ENCODE data around the gene CHCHD6.
A peak's percentile ranks its signal among the peaks of the same experiment; 100 is the strongest.

CHCHD6 gene

GRCh38 chr3:126994661-126995245 lies 290.7 kb downstream of the CHCHD6 start:
- no peak for DNase-seq (ENCODE audit: low spot score)

DNA sequence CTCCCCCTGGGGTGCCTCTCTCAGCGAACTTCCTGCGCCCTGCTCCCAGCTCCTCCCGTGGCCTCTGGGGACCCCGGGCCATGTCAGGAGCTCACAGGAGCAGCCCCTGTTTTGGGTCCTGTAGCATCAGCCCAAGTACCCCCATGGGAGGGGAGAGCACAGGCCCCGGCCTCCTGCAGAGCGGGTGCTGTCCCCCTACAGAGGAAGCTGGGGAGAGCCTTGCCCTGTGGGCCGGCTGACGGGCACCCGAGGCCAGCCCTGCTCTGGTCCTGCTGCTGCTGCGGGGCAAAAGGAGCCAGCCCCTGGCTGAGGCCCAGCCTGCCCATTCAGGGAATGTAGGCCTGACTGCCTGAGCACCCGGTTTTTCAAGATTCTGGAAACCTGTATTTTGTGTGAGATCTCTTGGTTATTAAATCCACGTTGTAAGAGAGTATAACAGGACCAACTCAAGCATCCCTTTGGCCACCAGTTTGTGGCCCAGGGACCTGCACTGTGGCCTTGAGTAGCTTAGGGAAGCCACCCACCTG lies 291.3 kb downstream of the CHCHD6 start:
- DNase-seq (ENCODE audit: low spot score), result no peak

DNA sequence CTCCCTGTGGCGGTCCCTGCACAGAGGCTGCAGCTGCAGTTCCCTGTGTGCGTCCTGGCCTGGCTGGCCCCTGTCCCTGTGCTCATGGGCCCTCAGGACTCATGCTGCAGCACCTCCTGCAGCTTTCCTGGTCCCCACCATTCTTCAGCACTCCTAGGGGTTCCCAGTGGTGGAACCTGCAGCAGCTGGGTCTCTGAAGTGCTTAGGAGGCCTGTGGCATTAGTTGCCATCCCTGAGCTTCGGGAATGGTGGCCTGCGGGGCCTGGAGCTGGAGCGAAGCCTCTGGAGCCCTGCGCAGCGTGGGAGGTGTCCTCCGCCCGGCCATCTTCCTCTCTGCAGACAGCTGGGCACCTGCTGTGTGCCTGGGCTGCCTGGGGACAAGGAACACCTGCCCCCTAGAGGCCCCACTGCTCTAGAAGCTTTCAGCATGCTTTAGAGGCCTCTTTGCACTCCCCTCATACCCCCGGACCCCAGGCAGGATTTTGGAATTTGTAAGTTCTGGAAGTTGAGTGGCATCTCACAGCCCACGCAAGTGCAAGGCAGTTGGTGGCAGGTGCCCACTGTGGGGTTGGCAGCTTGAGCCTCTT lies 292.0 kb downstream of the CHCHD6 start:
- DNase-seq (ENCODE audit: low spot score), result no peak

DNA sequence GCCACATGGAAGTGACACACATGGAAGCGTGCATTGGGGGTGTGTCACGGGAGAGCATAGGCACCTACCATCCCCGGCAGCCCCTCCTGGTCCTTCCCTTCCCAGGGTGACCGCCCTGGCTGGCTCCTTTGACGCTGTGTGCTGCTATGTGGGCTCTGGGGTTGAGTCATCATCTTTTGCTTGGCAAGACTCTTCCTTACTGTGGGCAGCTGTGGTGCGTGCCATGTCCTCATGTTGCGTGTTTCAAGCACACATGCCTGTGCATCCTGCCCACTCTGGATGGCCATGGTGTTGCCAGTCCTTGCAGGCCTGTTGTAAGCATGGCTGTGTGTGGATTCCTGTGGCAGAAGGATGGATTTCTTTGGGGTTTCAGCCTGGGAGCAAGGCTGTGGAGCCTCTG lies 292.9 kb downstream of the CHCHD6 start:
- no peak for DNase-seq (ENCODE audit: low spot score)

GRCh38 chr3:126997455-126998038 lies 293.5 kb downstream of the CHCHD6 start:
- no peak for DNase-seq (ENCODE audit: low spot score)

DNA sequence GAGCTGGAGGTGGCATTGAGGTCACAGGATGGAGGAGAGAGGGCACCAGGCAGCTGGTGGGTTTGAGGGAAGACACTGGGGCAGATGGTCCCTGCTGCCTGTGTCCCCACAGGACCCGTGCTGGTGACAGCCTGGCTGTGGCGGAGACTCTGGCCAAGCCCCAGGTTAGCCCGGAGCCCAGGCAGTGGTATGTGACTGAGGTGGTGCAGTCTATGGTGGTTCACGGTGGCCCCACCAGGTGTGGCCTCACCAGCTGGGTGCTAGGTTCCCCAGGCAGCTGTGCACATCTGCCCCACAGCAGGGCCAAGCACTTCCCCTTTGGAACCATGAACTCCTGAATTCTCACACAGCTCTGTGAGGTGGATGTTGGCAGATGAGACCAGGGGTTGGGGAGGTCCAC lies 294.3 kb downstream of the CHCHD6 start:
- no peak for DNase-seq (ENCODE audit: low spot score)

DNA sequence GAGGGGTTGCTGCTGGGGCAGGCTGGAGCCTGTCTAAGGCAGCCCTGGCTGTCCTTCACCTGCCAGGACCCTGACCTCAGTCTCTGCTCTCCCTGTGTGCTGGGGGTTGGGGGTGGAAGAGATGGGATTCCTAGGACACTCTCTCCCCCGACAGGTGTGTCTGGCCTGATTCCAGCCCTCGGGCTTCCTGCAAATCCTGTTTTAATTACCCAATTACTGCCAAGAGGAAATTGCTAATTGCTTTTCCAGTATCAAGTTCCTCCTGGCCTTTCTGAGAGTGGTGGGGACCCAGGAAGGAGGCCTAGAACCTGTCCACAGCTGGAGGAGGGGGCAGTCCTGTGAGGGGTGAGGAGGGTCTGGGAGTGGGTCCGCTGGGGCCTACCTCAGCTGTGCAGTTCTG lies 294.7 kb downstream of the CHCHD6 start:
- DNase-seq (ENCODE audit: low spot score), result no peak

- peak; percentile 84 for DNase-seq (ENCODE audit: low spot score)
Observed at GRCh38 chr3:126999383-126999782, 295.3 kb downstream of the CHCHD6 start.

DNA sequence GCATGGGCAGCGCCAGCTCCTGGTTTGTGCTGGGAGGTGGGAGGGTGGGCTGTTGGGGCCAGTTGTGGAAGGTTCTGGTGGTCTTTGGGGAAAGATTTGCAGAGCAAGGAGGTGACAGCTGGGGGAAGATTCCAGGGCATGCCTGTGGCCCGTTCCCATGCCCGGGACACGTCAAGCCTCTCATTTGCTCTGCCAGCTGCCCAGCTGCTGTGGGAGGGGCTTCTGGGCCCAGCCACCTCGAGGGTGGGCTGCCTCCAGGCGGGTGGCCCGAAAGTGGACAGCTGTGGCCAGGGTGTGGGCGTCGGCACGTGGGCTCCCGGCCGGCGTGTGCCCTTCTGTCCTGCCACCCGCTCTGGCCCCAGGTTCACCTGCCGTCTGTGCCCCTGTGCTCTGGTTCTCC lies 296.1 kb downstream of the CHCHD6 start:
- DNase-seq (ENCODE audit: low spot score), result no peak

DNA sequence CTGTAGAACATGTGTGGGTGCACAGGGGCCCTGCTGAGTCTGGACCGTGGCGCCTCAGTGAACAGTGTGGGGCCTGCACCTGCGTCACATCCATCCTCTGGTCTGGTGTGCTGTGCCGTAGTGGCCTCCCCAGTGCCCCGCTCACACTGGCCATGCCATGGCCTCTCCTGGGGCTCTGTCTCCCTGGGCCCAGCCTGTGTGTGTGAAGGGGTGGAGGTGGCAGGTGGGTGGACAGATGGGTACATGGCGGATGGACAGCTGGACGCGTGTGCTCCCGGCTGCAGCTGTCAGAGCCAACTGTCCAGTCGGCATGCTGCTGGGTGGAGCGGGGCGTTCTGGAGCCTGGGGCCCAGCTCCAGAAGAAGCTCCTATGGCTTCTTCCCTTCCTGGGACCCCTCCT lies 296.7 kb downstream of the CHCHD6 start:
- no peak for DNase-seq (ENCODE audit: low spot score)

- DNase-seq (ENCODE audit: low spot score), result no peak
Observed at GRCh38 chr3:127001486-127002194, 297.6 kb downstream of the CHCHD6 start.

GRCh38 chr3:127002195-127003174 lies 298.4 kb downstream of the CHCHD6 start:
- peak; percentile 65 for DNase-seq (ENCODE audit: low spot score)

- DNase-seq (ENCODE audit: low spot score), result no peak
Observed at GRCh38 chr3:127003175-127003555, 299.1 kb downstream of the CHCHD6 start.

DNA sequence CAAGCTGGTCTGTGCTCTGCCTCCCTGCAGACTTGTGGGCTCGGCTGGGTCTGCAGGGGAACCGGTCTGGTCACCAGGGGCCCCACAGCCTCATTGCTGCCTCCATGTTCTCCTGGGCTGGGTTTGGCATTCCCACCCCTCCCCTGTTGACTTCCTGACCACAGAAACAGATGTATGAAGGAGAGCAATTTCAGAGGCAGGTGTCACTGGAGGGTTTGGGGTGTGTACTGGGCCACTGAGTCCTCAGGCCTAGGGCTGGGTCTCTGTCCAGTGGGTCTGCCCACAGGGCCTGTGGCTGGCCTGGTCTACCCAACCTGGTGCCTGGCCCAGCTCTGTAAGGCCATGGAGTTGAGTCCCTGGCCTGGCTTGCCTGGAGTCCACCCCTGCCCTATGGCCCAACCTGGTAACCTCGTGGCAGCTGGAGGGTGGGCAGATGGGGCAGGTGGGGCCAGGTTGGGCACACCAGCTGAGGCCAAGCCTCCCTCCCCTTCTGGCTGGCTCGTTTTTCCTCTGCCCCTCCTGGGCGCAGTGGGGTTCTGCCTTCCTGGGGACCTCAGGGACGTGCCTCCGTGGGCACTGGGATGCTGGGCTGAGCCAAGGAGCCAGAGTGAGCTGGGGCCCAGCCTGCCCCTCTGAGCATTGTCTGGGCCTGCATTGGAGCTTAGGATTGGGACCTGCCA lies 299.7 kb downstream of the CHCHD6 start:
- DNase-seq (ENCODE audit: low spot score), result no peak

- no peak for DNase-seq (ENCODE audit: low spot score)
Observed at GRCh38 chr3:127004641-127005397, 300.8 kb downstream of the CHCHD6 start.

GRCh38 chr3:127005864-127006500 lies 301.9 kb downstream of the CHCHD6 start:
- no peak for DNase-seq (ENCODE audit: low spot score)

DNA sequence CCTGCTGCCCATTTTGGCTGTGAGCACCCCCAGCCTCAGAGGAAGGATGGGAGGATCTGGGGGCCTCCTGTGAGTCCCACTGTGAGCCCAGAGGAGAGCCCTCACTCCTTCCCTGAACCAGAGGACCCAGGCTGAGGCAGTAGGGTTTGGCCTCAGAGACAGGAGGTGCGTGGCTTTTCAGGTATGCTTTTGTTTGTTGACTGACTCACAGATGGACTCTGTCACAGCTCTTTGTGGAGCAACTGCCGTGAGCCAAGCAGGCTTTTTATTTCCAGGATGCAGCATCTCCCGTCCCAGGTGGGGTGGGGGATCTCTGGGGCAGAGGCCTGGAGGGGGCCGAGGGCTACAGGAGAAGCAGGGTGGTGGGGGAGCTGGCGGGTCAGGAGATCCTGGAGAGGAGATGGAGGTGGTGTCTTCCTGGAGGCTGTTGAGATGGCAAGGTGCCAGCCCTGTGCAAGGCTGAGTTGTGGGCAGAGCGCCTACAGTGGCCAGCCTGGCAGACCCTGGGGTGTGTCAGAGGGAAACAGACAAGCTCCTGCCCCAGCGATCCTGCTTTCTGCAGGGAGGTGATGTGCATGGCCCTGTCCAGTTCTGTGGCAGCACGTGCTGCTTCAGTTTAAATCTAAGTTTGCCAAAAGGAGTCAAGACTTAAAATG lies 302.9 kb downstream of the CHCHD6 start:
- no peak for DNase-seq (ENCODE audit: low spot score)

DNA sequence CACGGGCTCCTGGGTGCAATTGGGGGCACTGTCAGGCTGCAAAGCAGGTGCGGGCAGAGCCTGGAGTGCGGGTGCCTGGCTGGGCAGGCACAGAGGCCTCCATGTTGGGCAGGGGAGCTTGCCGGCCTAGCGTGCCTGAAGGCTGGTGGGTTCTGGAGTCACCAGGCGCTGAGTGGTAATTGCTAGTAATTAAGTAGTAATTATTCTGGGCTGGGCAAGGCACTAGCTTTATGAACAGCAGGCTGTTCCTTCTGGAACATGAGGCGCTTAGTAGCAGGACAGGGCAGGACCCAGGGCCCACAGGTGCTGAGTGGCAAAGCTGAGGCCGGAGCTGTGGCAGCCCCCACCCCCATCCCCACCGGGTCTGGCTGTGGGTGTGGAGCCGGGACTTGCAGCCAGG lies 304.2 kb downstream of the CHCHD6 start:
- DNase-seq (ENCODE audit: low spot score), result no peak

DNA sequence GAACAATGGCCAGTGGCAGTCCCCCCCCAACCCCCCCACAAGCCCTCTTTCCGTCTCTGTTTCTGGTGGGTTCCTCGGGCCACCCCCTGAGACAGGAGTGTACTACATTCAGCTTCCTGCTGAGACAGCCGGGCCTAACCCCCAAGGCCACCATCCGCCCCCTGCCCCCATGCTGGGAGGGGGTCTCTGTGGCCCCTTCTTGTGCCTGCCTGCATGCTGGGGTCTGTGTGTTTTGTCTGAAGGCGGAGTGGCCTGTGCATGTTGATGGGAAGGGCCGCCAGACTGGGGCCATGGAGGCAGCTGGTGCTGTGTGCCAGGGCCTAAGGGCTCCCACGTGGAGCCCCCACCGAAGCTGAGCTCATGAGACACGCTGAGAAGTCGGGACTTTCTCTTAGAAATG lies 305.5 kb downstream of the CHCHD6 start:
- DNase-seq (ENCODE audit: low spot score), result no peak

Measured in Ammon's horn (tissue), 1 donor.